Astrocyte of the spinal cord (primary cell): Measurements from ENCODE around the gene FUBP3.

Experiments used
- DNase-seq: peaks from one replicate; pipeline ENCODE4 v3.0.0; 2011; ENCODE audit warnings: low read depth, low spot score
- H3K4me3 ChIP-seq: 2 replicates; pipeline ENCODE4 v1.5.1; 2011; ENCODE audit warnings: low read depth, mild to moderate bottlenecking, low read length, moderate library complexity
- in situ Hi-C: cut with HindIII; loops from 2 replicates; pipeline ENCODE4 v1.10.0; 2017; ENCODE audit warnings: low sequenced_read_pairs
- TF ChIP-seq, protein P1 (sequence below): IDR thresholded peaks from 2 replicates; pipeline ENCODE4 v1.5.1; 2012; ENCODE audit warnings: low read depth, mild to moderate bottlenecking, low read length, inconsistent platforms

Gene FUBP3

DNA sequence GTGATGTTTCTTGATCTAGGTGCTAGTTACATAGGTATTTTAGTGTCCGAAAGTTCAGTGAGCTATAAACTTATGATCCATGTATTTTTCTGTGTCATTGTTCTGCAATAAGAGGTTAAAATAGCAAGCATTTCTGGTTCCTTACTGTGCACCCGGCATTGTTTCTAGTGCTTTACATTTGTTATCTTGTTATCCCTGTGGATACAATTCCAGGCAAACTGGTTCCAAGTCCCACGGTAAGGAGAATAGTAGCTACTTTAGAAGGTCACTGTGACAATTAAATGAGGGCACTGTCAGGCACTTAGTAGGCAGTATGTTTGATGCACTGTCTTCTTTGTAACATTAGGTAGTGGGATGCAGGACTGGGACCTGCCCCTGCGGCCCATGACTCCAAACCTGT, 9.0 kb downstream of the FUBP3 start:
- no peak for DNase-seq
- in situ Hi-C loops, result no loop called here
- no peak overlapping the region for H3K4me3 ChIP-seq
- TF ChIP-seq, protein P1, sequence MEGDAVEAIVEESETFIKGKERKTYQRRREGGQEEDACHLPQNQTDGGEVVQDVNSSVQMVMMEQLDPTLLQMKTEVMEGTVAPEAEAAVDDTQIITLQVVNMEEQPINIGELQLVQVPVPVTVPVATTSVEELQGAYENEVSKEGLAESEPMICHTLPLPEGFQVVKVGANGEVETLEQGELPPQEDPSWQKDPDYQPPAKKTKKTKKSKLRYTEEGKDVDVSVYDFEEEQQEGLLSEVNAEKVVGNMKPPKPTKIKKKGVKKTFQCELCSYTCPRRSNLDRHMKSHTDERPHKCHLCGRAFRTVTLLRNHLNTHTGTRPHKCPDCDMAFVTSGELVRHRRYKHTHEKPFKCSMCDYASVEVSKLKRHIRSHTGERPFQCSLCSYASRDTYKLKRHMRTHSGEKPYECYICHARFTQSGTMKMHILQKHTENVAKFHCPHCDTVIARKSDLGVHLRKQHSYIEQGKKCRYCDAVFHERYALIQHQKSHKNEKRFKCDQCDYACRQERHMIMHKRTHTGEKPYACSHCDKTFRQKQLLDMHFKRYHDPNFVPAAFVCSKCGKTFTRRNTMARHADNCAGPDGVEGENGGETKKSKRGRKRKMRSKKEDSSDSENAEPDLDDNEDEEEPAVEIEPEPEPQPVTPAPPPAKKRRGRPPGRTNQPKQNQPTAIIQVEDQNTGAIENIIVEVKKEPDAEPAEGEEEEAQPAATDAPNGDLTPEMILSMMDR, result no peak

DNA sequence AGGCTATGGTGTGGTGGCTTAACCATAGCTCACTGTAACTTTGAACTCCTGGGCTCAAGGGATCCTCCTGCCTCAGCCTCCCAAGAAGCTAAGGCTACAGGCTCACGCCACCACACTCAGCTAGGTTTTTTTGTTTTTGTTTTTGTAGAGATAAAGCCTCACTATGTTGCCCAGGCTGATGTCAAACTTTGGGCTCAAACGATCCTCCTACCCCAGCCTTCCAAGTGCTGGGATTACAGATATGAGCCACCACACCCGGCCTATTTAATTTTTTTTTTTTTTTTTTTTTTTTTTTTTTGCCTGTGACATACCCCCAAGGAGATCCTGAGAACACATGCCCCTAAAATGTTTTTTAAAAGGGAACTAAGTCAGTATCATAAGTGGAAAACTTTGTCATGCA, 10.4 kb downstream of the FUBP3 start:
- in situ Hi-C loops, result no loop called here
- DNase-seq, result no peak
- H3K4me3 ChIP-seq, result no peak overlapping the region
- TF ChIP-seq, protein P1, result no peak

DNA sequence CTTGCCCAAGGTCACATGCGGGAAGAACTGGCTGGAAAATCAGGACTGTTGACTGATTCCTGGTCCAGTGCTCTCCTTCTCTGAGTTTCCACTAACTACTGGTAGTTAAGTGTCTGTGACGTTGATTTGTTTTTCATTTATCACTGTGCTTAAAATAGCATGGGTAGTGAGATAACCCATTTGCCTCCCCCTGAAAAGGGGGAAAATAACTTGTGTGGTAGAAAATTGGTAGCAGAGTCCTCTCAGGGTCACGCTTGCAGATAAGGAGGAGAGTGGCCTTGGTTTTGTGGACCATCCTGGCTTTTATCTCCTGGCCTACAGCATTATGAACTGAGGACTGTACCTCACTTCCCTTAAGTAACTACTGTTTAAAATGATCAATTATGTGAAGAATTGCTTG, 10.9 kb downstream of the FUBP3 start:
- TF ChIP-seq, protein P1, result no peak
- H3K4me3 ChIP-seq, result no peak overlapping the region
- in situ Hi-C loops, result no loop called here
- no peak for DNase-seq

DNA sequence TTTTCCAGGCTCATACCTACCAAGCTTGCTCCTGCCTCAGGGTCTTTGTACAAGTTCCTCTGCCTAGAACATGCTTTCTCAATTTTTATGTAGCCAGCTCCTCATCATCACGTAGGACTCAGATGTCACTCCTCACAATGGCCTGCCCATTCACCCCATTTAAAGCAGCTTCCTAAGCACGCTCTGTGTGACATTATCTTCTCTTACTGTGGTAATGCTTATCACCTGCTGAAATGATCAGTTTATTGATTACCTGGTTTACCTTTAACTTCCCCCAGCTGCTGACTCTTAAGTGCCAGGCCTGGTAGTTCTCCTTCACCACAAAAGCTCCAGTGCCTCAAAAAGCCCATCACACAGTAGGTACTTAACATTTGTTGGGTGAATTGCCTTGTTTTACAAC, 13.6 kb downstream of the FUBP3 start:
- no peak overlapping the region for H3K4me3 ChIP-seq
- in situ Hi-C loops, result no loop called here
- no peak for DNase-seq

DNA sequence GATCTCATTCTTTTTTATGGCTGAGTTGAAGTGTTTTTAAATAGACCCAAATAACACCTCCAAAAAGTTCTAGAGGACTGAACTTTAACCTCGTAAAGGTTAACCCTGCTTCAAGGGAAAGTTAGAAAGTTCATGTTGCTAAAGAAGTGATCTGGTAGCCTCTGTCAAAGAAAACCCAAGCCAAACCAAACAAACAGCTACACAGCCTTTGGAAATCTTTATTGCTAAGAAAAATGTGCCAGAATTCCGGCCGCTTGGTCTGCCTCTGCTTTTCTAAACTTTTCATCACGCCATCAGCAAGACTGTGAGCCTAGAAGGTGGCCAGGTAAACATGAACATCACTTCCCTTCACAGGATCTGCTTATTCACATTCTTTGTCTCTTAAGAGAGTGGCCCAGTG, 17.9 kb downstream of the FUBP3 start:
- no peak overlapping the region for H3K4me3 ChIP-seq
- in situ Hi-C loops, result no loop called here
- TF ChIP-seq, protein P1, result no peak
- no peak for DNase-seq

More for the DNA sequence above, 13.6 kb downstream of the FUBP3 start:
- TF ChIP-seq, protein P1, result no peak

DNA sequence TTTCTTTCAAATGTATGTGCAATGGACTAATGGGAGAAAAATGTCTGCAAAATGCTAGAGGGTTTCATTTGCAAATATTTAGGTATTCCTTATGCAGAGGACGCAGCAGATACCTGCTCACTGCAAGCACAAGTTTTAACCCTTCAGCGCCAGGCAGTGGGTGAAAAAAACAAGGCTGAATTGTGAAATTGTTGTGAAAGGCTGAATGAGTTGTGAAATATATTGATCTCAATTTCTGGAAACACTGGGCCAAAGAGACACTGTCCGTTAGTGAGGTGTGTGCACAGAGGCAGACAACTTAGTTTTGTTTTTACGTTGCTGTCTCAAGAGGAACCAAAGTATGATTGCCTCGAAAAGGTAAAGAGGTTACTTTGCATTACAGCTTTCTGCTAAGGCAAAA, 18.8 kb downstream of the FUBP3 start:
- H3K4me3 ChIP-seq, result no peak overlapping the region
- DNase-seq, result no peak
- in situ Hi-C loops, result no loop called here
- TF ChIP-seq, protein P1, result no peak

DNA sequence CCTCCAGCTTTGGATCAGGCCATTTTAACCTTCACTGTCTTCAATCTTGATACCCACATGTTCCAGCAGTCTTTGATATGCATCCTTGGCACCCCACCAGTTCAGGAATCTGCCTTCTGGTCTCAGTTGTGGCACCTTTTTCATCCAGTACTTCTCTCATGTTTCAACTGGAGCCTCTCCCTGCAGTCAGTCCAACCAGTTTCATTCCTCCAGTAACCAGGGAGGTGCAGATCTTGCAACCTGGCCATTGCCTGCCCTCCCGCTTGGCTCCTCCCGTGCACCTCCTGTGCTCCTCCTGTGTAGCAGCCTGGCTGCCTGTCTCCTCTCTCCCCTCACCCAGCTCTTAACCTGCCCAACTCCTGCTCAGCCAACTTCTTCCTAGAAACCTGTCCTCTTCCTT, 20.2 kb downstream of the FUBP3 start:
- DNase-seq, result no peak
- TF ChIP-seq, protein P1, result no peak
- in situ Hi-C loops, result no loop called here
- no peak overlapping the region for H3K4me3 ChIP-seq
